ENCODE data around the gene NLGN1.

DNA sequence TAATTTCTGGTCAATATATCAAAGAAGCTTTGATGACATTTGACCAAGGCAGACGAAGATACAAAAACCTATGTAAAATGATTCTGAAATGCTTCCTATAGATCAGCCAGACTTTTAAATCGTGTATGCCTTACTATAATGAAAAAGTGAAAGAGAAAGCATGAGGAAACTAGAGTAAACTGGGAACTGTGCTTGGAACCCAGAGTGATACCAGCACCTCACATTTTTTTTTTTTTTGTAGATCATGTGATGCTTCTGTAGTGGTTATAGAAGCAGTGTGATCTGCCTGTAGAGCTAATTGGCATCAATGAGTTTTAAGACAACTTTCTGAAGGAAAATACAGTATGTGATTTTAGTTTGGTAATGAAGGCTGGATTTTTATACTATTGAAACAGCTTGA, 150.7 kb downstream of the NLGN1 start:
- no peak for TF ChIP-seq POLR2A (IDR thresholded peaks at IDR 0.05; ENCODE audit: low read depth)
- TF ChIP-seq, protein P1, sequence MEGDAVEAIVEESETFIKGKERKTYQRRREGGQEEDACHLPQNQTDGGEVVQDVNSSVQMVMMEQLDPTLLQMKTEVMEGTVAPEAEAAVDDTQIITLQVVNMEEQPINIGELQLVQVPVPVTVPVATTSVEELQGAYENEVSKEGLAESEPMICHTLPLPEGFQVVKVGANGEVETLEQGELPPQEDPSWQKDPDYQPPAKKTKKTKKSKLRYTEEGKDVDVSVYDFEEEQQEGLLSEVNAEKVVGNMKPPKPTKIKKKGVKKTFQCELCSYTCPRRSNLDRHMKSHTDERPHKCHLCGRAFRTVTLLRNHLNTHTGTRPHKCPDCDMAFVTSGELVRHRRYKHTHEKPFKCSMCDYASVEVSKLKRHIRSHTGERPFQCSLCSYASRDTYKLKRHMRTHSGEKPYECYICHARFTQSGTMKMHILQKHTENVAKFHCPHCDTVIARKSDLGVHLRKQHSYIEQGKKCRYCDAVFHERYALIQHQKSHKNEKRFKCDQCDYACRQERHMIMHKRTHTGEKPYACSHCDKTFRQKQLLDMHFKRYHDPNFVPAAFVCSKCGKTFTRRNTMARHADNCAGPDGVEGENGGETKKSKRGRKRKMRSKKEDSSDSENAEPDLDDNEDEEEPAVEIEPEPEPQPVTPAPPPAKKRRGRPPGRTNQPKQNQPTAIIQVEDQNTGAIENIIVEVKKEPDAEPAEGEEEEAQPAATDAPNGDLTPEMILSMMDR (IDR thresholded peaks at IDR 0.05): no peak
